Common myeloid progenitor, CD34-positive (primary cell): ENCODE results near the gene OR1A1.
"Not testable (repeated sequence)": the region's sequence is repeated elsewhere in the genome, so short reads cannot be mapped to it uniquely, and the experiment has no call there.

Source experiments
- CTCF ChIA-PET: fragments of 350-600 bp; sonication (Branson Sonifier 250); formaldehyde crosslinking; loops from one replicate; lab custom pipeline; 2021; ENCODE audit warnings: antibody characterized with exemption; lab: Charles Lee
- POLR2A ChIA-PET: fragments of 350-600 bp; sonication (Branson Sonifier 250); formaldehyde crosslinking; loops from one replicate; lab custom pipeline; 2021; ENCODE audit warnings: antibody characterized with exemption; lab: Charles Lee
- DNase-seq, 3 donors: peaks; one replicate each; pipeline versions ENCODE4 v3.0.0 to v3.0.0-alpha.2; 2013
- H3K27ac ChIP-seq, 2 experiments: 1 replicate in 1 of 2; 2 replicates in 1 of 2; pipeline ENCODE4 v1.7.0; 2013; ENCODE audit warnings: inconsistent platforms in 2 of 2, low read length in 2 of 2, mild to moderate bottlenecking in 2 of 2, low read depth in 1 of 2, moderate library complexity in 1 of 2; ENCODE audit not compliant: severe bottlenecking in 2 of 2, insufficient read depth in 1 of 2, poor library complexity in 1 of 2
- H3K27me3 ChIP-seq, 5 experiments: replicated peaks in 2 of 5; 1 replicate in 3 of 5; 2 replicates in 2 of 5; pipeline versions ENCODE4 v1.6.1 to v1.7.0; 2013; ENCODE audit warnings: low read length in 4 of 5, mild to moderate bottlenecking in 2 of 5, moderate library complexity in 2 of 5, inconsistent platforms in 1 of 5; ENCODE audit not compliant: insufficient read depth in 5 of 5, control insufficient read depth in 4 of 5
- H3K36me3 ChIP-seq, 4 experiments: 1 replicate in 2 of 4; 2 replicates in 2 of 4; pipeline versions ENCODE4 v1.6.1 to v1.7.0; 2013; ENCODE audit warnings: low read length in 3 of 4, control low read depth in 1 of 4, mild to moderate bottlenecking in 1 of 4; ENCODE audit not compliant: control insufficient read depth in 4 of 4, insufficient read depth in 4 of 4
- H3K4me1 ChIP-seq, 4 experiments: 1 replicate in 3 of 4; 2 replicates in 1 of 4; pipeline versions ENCODE4 v1.6.1 to v1.7.1; 2013; ENCODE audit warnings: low read length in 3 of 4, mild to moderate bottlenecking in 3 of 4, control low read depth in 1 of 4, inconsistent platforms in 1 of 4, moderate library complexity in 1 of 4; ENCODE audit not compliant: control insufficient read depth in 4 of 4, insufficient read depth in 4 of 4; ENCODE audit errors: control extremely low read depth in 1 of 4
- H3K4me3 ChIP-seq, 7 experiments: 1 replicate in 4 of 7; 2 replicates in 3 of 7; pipeline versions ENCODE4 v1.5.1 to v1.7.0; 2013; ENCODE audit warnings: mild to moderate bottlenecking in 7 of 7, low read length in 6 of 7, moderate library complexity in 6 of 7, inconsistent platforms in 2 of 7, low read depth in 2 of 7, control low read depth in 1 of 7; ENCODE audit not compliant: insufficient read depth in 4 of 7, control insufficient read depth in 1 of 7; ENCODE audit errors: extremely low read depth in 1 of 7
- H3K9me3 ChIP-seq, 5 experiments: 1 replicate in 4 of 5; 2 replicates in 1 of 5; pipeline versions ENCODE4 v1.6.1 to v1.7.1; 2013; ENCODE audit warnings: low read length in 4 of 5, mild to moderate bottlenecking in 2 of 5, inconsistent platforms in 1 of 5, low read depth in 1 of 5, moderate library complexity in 1 of 5; ENCODE audit not compliant: control insufficient read depth in 4 of 5, insufficient read depth in 2 of 5; ENCODE audit errors: control extremely low read depth in 1 of 5
- WGBS: methylation state at CpG from one replicate; pipeline ENCODE4 v1.1.5; 2013; ENCODE audit not compliant: insufficient coverage; 5-methylcytosine and 5-hydroxymethylcytosine counted together

Gene OR1A1

DNA sequence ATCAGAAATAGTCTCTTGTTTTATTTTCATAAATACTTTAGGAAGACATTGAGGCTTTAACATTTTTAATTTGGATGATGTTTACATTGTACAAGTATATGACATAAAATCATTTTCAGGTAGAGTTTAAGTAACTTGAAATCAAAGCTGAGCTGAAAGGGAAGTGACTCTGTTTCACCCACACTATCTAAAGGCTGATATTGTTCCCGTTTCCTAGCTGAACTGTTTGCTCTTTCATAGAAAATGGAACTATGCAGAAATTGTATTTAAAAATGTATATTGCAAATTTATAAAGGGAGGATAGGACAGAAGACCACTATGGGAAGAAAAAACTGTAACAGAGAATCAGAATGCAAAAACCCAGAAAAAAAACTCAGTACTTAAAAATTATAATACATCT lies 37.4 kb downstream of the OR1A1 start:
- POLR2A ChIA-PET, CTCF ChIA-PET: not testable (repeated sequence)
- no CpG with 5 or more reads among the region's 1 CpG for WGBS

DNA sequence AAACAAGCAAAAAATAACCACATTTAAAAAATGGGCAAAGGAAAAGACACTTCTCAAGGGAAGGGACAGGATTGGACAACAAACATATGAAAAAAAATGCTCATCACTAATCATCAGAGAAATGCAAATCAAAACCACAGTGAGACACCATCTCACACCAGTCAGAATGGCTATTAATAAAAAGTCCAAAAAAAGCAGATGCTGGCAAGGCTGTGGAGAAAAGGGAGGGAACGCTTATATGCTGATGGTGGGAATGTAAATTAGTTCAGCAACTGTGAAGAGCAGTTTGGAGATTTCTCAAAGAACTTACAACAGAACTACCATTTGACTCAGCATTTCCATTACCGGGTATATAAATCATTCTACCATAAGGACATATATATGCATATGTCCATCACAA lies 41.5 kb downstream of the OR1A1 start:
- DNase-seq, CTCF ChIA-PET, H3K4me3 ChIP-seq, H3K4me1 ChIP-seq, H3K27ac ChIP-seq, H3K27me3 ChIP-seq, H3K36me3 ChIP-seq, H3K9me3 ChIP-seq, POLR2A ChIA-PET: not testable (repeated sequence)
- WGBS, result no CpG with 5 or more reads among the region's 2 CpGs

More for the DNA sequence above, 37.4 kb downstream of the OR1A1 start:
- H3K36me3 ChIP-seq, H3K9me3 ChIP-seq, H3K27ac ChIP-seq, H3K4me1 ChIP-seq, H3K4me3 ChIP-seq, H3K27me3 ChIP-seq: not testable (repeated sequence)
- DNase-seq, result peak in 1 of 3 donors; percentile 17

- no peak overlapping the region for H3K4me3 ChIP-seq
- DNase-seq, result no peak
- H3K36me3 ChIP-seq, result no peaks in the 10 kb centered on the region
- H3K27ac ChIP-seq, result no peak overlapping the region
- H3K4me1 ChIP-seq, result no peaks in the 10 kb centered on the region
- H3K27me3 ChIP-seq, result peaks cover 0 to 2% (median 0%) of the 10 kb centered on the region in 5 experiments
- POLR2A ChIA-PET, result no interaction called here
- H3K9me3 ChIP-seq, result no peaks in the 10 kb centered on the region
- CTCF ChIA-PET, result no interaction called here
- WGBS, result 93% methylated on average over 8 of the region's 8 CpGs
Observed at GRCh38 chr17:3256575-3256974, 49.1 kb downstream of the OR1A1 start.

DNA sequence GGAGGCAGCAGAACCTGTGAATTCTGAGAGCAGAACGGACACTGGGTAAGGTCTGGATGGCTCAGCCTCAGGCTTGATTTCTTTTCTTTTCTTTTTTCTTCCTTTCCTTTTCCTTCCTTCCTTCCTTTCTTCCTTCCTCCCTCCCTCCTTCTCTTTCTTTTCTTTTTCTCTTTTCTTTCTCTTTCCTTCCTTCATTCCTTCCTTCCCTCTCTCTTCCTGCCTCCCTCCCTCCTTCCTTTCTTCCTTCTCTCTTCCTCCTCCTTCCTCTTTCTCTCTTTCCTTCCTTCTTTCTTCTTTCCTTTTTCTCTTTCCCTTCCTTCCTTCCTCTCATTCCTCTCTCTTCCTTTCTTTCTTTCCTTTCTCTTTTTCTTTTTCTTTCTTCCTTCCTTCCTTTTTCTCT lies 52.7 kb downstream of the OR1A1 start:
- Histone ChIP-seq H3K27ac (no peak overlapping the region), H3K27me3 (peaks cover 0 to 2% (median 0%) of the 10 kb centered on the region in 5 experiments), H3K36me3 (no peaks in the 10 kb centered on the region), H3K9me3 (no peaks in the 10 kb centered on the region), H3K4me3 (no peak overlapping the region), H3K4me1 (no peaks in the 10 kb centered on the region)
- CTCF ChIA-PET, result no interaction called here
- WGBS, result 100% methylated on average over 1 of the region's 1 CpG
- no peak for DNase-seq
- POLR2A ChIA-PET, result no interaction called here

GRCh38 chr17:3260600-3260999 lies 53.1 kb downstream of the OR1A1 start:
- no peaks in the 10 kb centered on the region for H3K36me3 ChIP-seq
- H3K27ac ChIP-seq, result no peak overlapping the region
- POLR2A ChIA-PET, result no interaction called here
- no peak for DNase-seq
- peaks cover 0 to 2% (median 0%) of the 10 kb centered on the region in 5 experiments for H3K27me3 ChIP-seq
- no peaks in the 10 kb centered on the region for H3K9me3 ChIP-seq
- no peak overlapping the region for H3K4me3 ChIP-seq
- 77% methylated on average over 13 of the region's 13 CpGs for WGBS
- CTCF ChIA-PET, result no interaction called here
- H3K4me1 ChIP-seq, result no peaks in the 10 kb centered on the region
